ENCODE measurements around the gene GNA14.

- TF ChIP-seq CTCF (IDR thresholded peaks at IDR 0.05) (no peak), POLR2AphosphoS5 (IDR thresholded peaks at IDR 0.05; ENCODE audit: low read depth, low read length) (no peak), TCF7L2 (IDR thresholded peaks at IDR 0.05; ENCODE audit: low read depth, low read length) (no peak), SIN3A (IDR thresholded peaks at IDR 0.05; ENCODE audit: borderline replicate concordance, insufficient read depth, low read depth, low read length) (no peak)
- TF ChIP-seq, protein P1, sequence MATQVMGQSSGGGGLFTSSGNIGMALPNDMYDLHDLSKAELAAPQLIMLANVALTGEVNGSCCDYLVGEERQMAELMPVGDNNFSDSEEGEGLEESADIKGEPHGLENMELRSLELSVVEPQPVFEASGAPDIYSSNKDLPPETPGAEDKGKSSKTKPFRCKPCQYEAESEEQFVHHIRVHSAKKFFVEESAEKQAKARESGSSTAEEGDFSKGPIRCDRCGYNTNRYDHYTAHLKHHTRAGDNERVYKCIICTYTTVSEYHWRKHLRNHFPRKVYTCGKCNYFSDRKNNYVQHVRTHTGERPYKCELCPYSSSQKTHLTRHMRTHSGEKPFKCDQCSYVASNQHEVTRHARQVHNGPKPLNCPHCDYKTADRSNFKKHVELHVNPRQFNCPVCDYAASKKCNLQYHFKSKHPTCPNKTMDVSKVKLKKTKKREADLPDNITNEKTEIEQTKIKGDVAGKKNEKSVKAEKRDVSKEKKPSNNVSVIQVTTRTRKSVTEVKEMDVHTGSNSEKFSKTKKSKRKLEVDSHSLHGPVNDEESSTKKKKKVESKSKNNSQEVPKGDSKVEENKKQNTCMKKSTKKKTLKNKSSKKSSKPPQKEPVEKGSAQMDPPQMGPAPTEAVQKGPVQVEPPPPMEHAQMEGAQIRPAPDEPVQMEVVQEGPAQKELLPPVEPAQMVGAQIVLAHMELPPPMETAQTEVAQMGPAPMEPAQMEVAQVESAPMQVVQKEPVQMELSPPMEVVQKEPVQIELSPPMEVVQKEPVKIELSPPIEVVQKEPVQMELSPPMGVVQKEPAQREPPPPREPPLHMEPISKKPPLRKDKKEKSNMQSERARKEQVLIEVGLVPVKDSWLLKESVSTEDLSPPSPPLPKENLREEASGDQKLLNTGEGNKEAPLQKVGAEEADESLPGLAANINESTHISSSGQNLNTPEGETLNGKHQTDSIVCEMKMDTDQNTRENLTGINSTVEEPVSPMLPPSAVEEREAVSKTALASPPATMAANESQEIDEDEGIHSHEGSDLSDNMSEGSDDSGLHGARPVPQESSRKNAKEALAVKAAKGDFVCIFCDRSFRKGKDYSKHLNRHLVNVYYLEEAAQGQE (IDR thresholded peaks at IDR 0.05; ENCODE audit: insufficient read depth in 1 of 2, low read depth in 2 of 2, low read length in 1 of 2): no peak
These were observed 124.2 kb downstream of the GNA14 start for GRCh38 chr9:77523891-77524290.

All from Panc1 (cell line).